ENCODE measurements around the gene TMEM178B. TPM values are rescaled to one million over a fixed set of nuclear protein-coding genes. Genes with fewer than 3 reads are reported as not detected.

TMEM178B gene
- total RNA-seq = 6.0 and 19.4 TPM in 2 replicates

GRCh38 chr7:141073641-141074161 is at the start of gene TMEM178B:
Gene TMEM178B (plus strand): TSS chr7:141074064.

Other genes with a start within 250 kb of the TMEM178B start
- gene BRAF, start 149.1 kb upstream of the TMEM178B start, total RNA-seq = 6.7 and 10.4 TPM in 2 replicates
- 11.4 and 11.6 TPM in 2 replicates for gene MRPS33, start 59.1 kb upstream of the TMEM178B start, total RNA-seq